Measurements from ENCODE around the gene CENPO.

DNA sequence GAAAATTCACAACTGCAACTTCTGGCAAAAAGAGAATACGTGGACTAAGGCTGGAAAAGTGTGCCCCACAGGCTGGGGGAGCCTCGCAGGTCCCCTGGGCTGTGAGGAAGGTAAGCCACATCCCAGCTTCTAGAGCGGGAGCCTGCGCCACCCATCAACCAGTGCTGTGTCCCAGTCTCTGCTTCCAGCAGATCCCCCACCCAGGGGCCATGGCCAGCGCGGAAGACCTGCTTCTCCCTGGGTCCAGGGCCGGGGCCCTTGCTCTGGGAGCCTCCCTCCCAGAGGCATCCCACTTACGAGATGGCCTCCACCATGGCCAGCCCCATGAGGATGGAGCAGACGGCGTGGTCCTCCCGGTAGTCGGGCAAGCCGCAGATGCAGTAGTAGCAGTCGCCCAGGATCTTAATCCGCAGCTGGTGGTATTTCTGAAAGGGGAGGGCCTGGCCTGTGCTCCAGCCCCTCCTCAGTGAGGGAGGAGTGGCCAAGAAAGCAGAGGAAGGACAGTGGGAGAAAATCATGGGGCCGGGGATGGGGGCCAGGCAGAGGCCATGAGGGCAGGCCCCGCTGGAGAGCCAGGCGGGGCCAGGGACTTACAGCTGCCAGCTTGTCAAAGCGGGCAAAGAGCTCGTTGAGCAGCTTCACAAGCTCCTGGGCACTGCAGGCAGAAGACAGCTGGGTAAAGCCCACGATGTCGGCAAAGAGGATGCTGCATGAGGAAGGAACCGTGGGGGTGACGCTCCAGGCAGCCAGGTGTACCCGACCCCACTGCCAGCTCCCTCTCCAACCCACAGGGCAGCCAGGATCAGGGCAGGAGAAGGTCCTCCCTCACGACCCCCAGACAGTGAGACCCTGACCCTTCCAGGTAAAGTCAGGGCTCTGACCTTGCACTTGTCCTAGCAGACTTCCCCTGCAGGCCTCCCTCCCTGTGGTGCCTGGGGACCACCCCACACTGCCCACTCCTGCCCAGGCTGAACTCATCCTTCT, 48.0 kb downstream of the CENPO start:
- no peak for TF ChIP-seq CTCF (IDR thresholded peaks at IDR 0.05)
- TF ChIP-seq POLR2A (IDR thresholded peaks at IDR 0.05) = no peak
